Retina (tissue), 1 donor: Measurements from ENCODE around the gene PTBP1.

Source experiments
- DNase-seq: peaks from one replicate; pipeline ENCODE4 v3.0.0-alpha.2; 2016

The PTBP1 gene

GRCh38 chr19:798415-799075 lies 1.3 kb downstream of the PTBP1 start:
- DNase-seq = peak; percentile 58

DNA sequence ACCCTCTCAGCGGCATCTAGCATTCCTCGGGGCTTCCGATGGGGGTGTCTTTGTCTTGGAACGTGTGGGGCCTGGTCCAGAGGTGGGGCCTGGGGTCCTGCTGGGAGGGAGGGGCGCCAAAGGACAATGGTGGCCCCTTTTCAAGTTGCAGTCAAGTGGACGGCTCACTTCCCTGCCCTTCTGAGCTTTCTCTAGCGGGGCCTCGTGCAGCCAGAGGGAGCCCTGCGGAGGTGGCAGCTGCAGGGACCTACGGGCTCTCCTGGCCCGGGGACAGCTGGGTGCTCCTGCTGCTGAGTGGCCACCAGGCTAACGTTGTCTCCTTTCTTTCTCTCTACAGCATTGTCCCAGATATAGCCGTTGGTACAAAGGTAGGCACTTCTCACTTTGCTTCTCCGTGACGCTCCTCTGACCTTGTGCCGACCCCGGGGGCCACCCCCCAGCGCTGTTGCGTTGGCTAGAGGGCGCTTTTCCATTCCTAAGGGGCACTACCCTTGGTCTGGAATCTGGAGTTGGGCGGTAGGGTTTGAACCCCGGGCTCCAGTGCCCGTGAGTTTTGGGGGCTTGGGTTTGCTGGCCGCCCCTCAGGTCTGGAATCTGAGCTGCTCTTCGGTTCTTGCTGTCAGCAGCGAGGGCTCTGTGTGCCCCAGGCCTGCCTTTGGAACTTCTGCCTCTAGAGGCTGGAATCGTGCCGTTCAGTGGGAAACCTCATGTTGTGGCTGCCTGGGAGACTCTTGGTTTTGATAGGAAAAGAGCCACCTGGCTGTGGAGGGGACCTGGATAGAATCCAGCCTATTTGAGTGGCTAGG lies 2.0 kb downstream of the PTBP1 start:
- peak; percentile 53 for DNase-seq

GRCh38 chr19:800360-801029 lies 3.2 kb downstream of the PTBP1 start:
- no peak for DNase-seq

- DNase-seq = no peak
Observed at GRCh38 chr19:801030-801860, 4.0 kb downstream of the PTBP1 start.

- DNase-seq = no peak
Observed at GRCh38 chr19:801861-802497, 4.7 kb downstream of the PTBP1 start.

- DNase-seq = no peak
Observed at GRCh38 chr19:802498-803098, 5.3 kb downstream of the PTBP1 start.

- no peak for DNase-seq
Observed at GRCh38 chr19:803099-803561, 5.9 kb downstream of the PTBP1 start.

- no peak for DNase-seq
Observed at GRCh38 chr19:803686-804418, 6.6 kb downstream of the PTBP1 start.

GRCh38 chr19:804419-805165 lies 7.3 kb downstream of the PTBP1 start:
- no peak for DNase-seq

DNA sequence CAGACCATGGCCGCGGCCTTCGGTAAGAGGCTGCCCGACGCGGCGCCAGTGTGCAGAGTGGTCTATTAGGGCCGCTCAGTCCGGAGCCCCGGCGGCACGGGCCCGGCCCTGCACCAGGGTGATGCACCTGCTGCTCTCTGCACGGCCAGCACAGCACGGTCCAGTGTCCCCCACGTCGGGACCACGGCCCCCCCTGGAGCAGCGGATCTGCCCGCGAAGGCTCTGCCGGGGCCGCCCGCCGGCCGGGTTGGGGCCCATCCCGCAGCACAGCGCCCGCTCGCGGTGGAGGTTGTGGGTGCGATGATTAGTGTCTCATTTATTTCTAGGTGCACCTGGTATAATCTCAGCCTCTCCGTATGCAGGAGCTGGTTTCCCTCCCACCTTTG lies 7.9 kb downstream of the PTBP1 start:
- no peak for DNase-seq

DNA sequence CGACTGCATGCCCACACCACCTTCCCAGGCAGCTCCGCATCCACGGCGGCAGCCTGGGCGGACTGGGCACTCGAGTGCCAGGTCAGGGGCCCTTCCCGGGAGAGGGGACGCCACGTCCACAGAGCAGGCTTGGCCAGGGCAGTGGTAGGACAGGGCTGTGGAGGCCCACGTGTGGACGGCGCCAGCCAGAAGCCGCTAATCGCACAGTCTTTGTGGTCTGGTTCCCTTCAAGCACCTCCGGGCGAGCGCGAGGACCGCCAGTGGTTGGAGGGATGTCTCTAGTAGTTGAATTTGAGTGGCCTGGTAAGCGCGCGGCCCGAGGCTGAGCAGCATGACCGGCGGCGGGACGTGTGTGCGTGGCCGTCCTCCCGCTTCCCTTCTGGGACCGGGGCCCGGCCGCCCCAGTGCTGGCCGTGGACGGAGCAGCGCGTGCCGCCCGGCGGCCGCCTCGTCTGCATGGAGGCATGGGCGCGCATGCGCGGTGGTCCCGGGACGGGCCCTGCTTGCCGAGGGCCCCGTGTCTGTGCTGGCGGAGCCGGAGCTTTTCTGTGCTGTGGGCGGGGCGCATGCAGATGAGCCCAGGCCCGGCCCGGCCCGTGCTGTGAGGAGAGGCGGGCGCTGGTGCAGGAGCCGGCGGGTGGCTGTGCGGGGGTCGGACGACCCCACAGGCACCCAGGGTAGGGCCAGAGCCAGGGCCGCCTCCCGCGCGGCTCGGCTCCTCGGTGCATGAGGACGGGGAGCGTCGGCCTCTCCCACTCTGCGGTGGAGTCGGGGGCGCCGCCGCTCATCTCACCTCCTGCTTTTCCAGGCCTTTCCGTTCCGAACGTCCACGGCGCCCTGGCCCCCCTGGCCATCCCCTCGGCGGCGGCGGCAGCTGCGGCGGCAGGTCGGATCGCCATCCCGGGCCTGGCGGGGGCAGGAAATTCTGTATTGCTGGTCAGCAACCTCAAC lies 8.6 kb downstream of the PTBP1 start:
- DNase-seq = no peak

DNA sequence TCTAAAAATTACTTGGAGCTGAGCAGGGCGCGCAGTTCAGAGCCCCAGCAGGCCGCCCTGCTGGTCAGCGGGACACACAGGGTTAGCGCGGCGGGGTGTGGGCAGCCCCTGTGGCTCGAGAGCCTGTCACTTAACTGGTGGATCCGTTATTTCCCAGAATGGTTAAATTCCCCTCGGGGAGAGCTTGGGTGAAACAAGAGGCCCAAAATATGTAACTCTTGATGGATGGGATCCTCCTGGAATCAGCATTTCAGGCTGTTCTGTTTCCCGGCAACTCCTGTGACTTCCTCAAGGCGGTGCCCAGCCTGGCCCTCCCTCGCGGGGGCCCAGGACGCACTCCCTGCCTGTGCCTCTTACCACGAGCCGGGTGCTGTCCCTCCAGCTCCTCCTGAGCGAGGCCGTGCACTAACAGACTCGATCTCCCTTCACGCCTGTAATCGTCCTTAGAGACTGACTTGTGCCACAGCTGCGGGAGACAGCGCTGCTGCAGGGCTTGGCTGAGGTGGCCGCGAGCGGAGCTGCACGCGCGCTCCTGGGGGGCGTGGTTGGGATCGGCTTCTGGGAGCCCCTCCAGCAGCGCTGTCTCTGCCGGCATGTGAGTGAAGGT lies 9.7 kb downstream of the PTBP1 start:
- DNase-seq = no peak

DNA sequence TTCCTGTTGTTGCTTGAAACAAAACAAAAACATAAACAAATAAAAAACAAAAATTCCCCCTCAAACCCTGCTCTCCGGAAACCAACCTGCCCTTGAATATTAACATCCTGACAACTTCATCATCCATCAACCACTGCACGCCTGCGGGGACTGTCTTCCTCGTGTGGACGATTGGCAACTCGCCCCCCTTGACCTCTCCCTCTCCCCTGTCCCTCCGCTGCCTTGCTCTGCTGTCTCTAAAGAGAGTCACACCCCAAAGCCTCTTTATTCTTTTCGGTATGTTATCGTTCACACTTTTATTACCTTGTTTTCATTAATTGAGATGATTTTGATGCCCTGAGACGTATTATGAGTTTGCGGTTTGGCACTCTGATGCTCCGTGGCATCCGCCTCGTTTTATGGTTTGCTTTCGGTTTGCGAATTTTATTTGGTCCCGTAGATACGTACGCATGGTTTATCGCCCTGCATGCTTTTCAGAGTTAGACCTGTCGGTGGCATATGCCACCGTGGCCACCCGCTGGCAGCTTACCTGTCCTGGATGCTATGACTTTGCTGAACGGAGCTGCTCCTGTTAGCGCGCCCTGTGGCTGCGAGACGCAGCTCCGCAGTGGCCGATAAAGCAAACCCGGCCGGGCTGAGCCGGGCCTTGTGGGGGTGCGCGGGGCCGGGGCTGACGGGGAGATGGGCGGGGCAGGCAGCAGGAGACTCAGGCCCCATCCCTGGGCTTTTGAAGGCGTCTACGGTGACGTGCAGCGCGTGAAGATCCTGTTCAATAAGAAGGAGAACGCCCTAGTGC lies 10.6 kb downstream of the PTBP1 start:
- no peak for DNase-seq

GRCh38 chr19:808423-808775 lies 11.1 kb downstream of the PTBP1 start:
- no peak for DNase-seq

DNA sequence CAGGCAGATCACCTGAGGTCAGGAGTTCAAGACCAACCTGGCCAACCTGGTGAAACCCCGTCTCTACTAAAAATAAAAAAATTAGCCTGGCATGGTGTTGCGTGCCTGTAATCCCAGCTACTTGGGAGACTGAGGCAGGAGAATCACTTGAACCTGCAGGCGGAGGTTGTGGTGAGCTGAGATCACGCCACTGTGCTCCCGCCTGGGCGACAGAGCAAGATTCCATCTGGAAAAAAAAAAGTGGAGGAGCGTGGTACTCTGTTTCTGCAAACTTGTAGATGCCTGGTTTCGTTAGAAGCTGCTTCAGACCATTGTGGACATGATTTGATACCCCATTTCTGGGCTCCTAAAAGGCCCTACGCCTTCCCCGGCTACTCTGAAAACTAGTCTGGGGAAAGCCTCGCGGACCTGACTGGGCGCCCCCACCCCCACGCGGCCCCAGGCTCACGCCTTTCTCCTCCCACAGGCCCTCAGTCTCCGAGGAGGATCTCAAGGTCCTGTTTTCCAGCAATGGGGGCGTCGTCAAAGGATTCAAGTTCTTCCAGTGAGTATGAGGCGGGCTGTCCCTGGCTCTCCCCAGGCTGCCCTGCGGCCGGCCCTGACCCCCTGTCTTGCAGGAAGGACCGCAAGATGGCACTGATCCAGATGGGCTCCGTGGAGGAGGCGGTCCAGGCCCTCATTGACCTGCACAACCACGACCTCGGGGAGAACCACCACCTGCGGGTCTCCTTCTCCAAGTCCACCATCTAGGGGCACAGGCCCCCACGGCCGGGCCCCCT lies 13.0 kb downstream of the PTBP1 start:
- no peak for DNase-seq

- no peak for DNase-seq
Observed at GRCh38 chr19:810883-811489, 13.7 kb downstream of the PTBP1 start.
